SH-SY5Y (cell line): ENCODE results near the gene GEMIN7.

Experiments
- GATA2 ChIP-seq: IDR thresholded peaks from 2 replicates; pipeline ENCODE4 v1.6.1; 2011; ENCODE audit warnings: mild to moderate bottlenecking, low read depth, low read length
- GATA3 ChIP-seq: IDR thresholded peaks from 2 replicates; pipeline ENCODE4 v1.6.1; 2011; ENCODE audit warnings: low read depth, mild to moderate bottlenecking, low read length, moderate library complexity

- no peak for TF ChIP-seq GATA2
- TF ChIP-seq GATA3, result no peak
These were observed 7.5 kb upstream of the GEMIN7 start for GRCh38 chr19:45071545-45071938.
